ENCODE results near the gene C10orf95.
"Not testable (repeated sequence)": the region's sequence is repeated elsewhere in the genome, so short reads cannot be mapped to it uniquely, and the experiment has no call there.

C10orf95 gene

DNA sequence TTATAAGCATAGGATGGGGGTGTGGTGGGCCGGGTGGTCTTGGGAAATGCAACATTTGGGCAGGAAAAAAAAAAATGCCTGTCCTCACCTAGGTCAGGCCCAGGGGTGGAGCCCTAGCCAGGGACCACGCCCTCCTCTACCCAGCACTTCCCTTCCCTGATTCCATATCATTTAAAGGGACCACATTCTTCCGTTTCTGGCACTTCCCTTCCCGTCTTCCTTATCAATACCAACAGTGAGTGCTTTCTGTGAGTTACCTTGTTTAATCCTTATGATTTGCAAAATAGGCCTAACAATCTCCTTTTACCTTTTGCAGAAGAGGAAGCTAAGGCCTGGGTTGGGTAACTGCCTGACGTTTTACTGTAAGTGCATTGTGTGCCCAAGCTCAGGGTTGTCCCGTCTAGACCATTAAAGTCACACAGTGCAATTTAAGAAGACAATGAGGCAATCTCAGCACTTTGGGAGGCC lies 16.7 kb upstream of the C10orf95 start:
- in situ Hi-C loops (cut with MboI; ENCODE audit: low sequenced_read_pairs): no loop called here

DNA sequence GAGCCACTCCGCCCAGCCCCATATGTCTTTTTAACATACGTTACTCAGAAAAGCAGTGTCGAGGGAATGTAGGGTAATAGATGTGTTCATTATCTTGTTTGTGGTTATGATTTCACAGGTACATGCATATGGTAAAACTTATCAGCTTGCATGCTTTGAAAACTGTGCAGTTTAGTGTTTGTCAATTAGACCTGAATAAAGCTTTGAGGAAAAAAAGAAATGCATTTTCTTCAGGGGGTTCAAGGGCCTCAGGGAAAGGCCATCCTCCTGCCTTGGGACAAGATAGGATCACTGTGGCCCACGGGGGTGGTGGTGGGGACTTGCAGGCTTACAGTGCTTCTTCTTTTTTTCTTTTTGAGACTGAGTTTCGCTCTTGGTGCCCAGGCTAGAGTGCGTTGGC lies 16.0 kb upstream of the C10orf95 start:
- in situ Hi-C loops (cut with MboI; ENCODE audit: low sequenced_read_pairs): no loop called here

DNA sequence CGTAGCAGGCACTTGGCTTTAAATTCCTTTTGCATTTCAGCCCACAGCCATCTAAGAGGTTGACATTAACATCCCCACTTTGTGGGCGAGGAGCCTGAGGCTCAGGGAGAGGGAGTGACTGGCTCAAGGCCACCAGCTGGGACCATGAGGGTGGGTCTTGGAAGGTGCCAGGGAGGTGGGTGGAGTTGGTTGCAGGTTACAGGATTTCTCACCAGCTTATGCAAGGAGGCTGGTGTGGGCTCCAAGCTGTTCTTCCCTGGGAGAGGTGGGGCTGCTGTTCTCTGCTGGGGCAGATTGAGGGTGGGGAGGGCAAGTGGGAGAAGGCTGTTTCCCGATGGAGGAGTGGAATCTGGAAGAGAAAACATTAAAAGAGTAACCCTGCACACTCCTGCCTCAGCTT lies 14.1 kb upstream of the C10orf95 start:
- in situ Hi-C loops (cut with MboI; ENCODE audit: low sequenced_read_pairs): no loop called here

GRCh38 chr10:102463983-102464382 lies 12.6 kb upstream of the C10orf95 start:
- in situ Hi-C loops (cut with MboI; ENCODE audit: low sequenced_read_pairs): no loop called here

DNA sequence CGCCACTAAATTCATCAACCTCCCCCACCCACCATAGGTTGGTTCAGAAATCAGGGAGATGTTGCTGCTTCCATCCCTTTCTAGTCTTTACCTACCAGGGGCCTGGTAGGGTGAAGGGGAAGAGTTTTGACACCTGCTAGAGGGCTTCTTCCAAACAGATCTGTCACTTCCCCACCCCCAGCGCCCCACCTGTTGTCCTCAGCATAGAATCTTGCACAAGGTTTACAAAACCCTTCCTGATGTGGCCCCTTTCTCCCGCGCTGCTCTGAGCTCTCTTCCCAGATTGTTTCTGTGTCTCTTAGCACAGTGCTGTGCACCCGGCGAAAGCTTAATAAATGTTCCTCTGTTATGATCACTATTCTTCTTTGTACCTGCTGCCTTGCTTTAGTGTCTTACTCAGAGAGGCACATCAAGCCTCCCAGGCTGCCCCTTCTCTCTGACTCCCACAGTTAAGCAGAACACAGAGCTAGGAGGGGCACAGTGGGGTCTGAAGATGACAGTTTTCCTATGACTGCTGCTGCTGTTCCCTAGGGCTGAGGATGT lies 11.2 kb upstream of the C10orf95 start:
- in situ Hi-C loops (cut with MboI; ENCODE audit: low sequenced_read_pairs): no loop called here

DNA sequence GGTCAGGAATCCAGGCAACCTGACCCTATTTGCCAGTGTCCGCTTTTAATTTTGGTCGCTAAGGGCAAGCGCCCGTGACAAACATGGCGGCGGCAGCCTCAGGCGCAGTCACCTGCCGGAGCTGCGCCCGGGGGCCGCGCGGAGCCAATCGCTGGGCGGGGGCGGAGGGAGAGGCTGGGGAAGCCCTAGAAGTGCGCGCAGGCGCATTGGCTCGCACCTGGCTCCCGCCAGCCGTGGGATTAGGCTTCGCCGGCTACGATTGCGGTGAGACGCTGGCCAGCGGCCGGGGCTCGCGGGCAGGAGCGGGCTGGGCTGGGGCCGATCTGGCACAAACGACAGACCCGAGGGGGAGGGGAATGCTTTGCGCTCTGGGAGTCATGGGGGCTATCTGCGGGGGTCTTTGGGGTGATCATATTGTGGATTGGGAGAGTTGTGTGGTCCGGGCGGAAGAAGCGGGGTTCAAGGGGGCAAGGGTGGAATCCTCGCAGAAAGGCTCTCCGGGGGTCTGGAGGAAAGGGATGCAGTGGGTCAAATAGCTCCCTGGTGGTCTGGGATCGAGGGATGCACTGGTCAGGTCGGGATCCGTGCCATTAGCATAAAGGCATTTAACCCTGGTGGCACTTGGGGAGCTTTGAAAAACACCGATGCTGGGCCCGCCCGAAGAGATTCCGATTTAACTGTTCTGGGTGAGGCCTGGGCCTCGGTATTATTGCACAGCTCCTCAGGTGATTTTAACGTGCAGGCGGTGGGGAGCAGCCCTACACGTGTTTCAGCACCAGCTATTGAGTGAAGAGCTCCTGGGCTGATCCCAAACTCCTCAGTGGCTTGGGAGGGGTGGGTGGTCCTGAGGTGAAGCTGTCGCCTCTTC lies 10.1 kb upstream of the C10orf95 start:
- in situ Hi-C loops (cut with MboI; ENCODE audit: low sequenced_read_pairs): no loop called here

GRCh38 chr10:102460836-102461186 lies 9.5 kb upstream of the C10orf95 start:
- in situ Hi-C loops (cut with MboI; ENCODE audit: low sequenced_read_pairs): no loop called here

DNA sequence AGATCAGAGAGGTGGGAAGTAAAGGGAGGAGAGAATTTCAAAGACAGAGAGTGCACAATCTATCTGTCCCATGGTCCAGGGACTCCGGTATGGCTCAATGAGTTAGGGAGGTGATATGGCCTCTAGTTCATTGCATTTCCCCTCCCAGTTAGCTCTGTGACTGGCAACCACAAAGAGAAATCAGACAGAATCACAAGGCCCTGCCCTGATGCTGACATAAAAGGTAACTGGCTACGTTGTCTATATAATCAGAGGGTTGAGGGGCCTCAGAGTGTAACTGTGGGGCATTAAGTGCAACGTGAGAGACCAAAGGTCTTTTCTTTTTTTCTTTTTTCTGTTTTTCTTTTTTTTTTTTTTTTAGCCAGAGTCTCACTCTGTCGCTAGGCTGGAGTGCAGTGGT lies 7.3 kb upstream of the C10orf95 start:
- in situ Hi-C loops (cut with MboI; ENCODE audit: low sequenced_read_pairs): no loop called here

- in situ Hi-C loops (cut with MboI; ENCODE audit: low sequenced_read_pairs): no loop called here
Observed at GRCh38 chr10:102457591-102458150, 6.3 kb upstream of the C10orf95 start.

- in situ Hi-C loops (cut with MboI; ENCODE audit: low sequenced_read_pairs): no loop called here
Observed at GRCh38 chr10:102455893-102456471, 4.6 kb upstream of the C10orf95 start.

DNA sequence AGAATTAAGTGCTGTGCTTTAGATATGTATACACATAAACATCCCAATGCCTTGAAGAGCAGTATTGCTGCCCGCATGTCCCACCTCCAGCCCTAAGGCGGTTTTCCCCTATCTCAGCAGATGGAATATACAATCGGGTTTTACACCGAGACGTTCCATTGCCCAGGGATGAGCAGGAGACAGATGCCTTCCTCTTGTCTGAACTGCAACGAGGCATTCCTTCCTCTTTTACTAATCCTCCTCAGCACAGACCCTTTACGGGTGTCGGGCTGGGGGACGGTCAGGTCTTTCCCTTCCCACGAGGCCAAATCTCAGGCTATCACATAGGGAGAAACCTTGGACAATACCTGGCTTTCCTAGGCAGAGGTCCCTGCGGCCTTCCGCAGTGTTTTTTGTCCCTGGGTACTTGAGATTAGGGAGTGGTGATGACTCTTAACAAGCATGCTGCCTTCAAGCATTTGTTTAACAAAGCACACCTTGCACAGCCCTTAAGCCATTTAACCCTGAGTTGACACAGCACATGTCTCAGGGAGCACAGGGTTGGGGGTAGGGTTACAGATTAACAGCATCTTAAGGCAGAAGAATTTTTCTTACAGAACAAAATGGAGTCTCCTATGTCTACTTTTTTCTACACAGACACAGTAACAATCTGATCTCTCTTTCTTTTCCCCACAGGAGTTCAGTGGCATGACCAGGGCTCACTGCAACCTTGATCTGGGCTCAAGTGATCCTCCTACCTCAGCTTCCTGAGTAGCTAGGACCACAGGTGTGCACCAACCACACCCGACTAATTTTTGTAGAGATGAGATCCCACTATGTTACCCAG lies 3.5 kb upstream of the C10orf95 start:
- in situ Hi-C loops (cut with MboI; ENCODE audit: low sequenced_read_pairs): not testable (repeated sequence)

DNA sequence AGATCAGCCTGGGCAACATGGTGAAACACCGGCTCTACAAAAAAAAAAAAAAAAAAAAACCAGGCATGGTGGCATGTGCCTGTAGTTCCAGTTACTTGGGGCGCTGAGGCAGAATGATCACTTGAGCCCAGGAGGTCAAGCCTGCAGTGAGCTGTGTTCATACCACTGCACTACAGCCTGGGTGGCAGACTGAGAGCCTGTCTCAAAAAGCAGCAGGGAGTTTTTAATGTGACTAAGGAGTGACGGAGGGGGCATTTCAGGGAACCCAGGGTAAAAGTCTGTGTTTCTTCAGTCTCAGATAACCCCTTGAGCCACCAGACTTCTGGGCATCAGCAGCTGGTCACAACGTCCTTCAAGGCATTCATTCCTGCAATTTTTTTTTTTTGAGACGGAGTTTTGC lies 2.2 kb upstream of the C10orf95 start:
- in situ Hi-C loops (cut with MboI; ENCODE audit: low sequenced_read_pairs): no loop called here

- in situ Hi-C loops (cut with MboI; ENCODE audit: low sequenced_read_pairs): no loop called here
Observed at GRCh38 chr10:102452672-102453340, 1.5 kb upstream of the C10orf95 start.

DNA sequence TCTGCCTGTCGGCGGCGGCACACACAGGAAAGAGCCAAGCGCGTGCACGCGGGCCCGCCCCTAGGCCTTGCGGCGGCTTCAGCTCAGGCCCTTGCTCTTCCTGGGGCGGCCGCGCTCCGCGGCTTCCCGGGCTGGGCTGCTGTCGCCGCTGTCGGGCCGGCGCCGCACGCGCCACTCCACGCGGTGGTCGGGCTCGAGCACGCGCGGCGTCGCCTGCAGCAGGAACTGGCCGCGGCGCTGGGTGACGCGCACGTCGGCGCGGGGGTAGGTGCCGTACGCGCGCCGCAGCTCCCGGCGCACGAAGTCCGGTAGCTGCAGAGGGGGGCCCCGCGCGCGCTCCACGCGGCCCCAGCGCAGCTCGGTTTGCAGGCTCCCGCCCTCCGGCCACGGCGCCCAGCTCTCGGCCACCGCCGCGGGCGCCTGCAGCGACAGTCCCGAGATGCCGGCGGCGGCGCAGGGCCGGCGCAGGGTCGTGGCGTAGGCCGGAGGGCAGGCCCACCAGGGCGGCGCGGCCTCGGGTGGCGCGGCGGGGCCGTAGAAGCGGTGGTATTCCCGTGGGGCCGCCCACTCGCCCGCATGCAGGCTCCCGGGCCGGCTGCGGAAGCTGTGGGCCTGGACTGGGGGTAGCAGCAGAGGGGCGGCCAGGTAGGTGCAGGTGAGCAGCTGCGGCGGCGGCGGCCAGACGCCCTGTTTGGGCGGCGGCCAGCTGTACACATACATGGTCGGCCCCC lies 804 bp downstream of the C10orf95 start:
- in situ Hi-C loops (cut with MboI; ENCODE audit: low sequenced_read_pairs): no loop called here

GRCh38 chr10:102450124-102450373 lies 1.3 kb downstream of the C10orf95 start:
- in situ Hi-C loops (cut with MboI; ENCODE audit: low sequenced_read_pairs): no loop called here

DNA sequence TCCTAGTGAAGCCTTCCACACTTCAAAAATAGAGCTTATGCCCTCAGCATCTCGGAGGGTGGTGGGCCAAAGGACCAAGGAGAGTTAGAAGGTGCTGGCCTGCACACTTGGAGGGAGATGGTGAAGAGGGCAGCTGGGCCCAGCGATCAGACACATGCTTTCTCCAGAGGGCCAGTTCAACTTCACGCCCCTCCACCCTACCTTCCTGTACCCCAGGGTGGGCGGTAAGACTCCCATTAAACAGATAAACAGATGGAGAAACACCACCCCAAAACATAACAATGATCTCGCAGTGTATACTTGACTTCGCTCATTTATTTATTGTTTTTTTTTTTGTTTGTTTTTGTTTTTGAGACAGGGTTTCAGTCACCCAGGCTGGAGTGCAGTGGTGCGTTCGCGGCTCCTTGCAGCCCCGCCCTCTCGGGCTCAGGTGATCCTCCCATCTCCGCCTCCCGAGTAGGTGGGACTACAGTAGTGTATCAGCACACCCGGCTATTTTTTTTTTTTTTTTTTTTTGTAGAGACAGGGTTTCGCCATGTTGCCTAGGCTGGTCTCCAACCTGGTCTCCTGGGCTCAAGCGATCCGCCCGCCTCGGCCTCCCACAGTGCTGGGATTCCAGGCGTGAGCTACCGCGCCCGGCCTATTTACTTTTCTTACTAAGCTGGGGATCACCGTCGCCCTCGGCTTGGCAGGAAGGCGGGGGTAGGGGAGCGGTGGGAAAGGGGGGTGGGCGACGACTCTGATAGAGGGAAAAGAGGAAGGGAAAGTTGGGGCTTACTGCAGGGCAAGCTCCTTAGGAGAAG lies 1.8 kb downstream of the C10orf95 start:
- in situ Hi-C loops (cut with MboI; ENCODE audit: low sequenced_read_pairs): no loop called here

- in situ Hi-C loops (cut with MboI; ENCODE audit: low sequenced_read_pairs): no loop called here
Observed at GRCh38 chr10:102444851-102445250, 6.5 kb downstream of the C10orf95 start.

DNA sequence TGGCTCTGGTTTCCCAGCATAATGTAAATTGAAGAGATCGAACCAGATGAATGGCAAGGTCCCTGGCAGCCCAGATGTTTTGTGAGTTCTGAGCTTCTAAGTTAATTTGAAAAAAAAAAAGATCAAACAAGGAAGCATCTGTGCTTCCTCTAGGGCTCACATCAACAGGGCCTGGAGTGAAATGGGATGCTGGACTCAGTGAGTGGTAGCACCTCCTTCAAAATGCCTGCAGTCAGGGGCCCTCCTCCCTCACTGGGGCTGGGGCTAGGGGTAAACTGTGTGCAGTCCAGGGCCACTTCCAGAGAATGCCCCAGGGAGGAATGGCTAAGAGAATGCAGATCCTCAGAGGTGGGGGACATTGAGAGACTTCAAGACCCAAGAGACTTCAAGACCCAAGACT lies 13.0 kb downstream of the C10orf95 start:
- in situ Hi-C loops (cut with MboI; ENCODE audit: low sequenced_read_pairs): no loop called here

- in situ Hi-C loops (cut with MboI; ENCODE audit: low sequenced_read_pairs): no loop called here
Observed at GRCh38 chr10:102437515-102437914, 13.8 kb downstream of the C10orf95 start.
